IPS DF 6.9 (cell line): ENCODE measurements around the gene CEP131.
"Not testable (repeated sequence)": the region's sequence is repeated elsewhere in the genome, so short reads cannot be mapped to it uniquely, and the experiment has no call there.

Source experiments
- DNase-seq: peaks from one replicate; pipeline ENCODE4 v3.0.0-alpha.2; 2013; ENCODE audit warnings: low read depth, low spot score
- H3K27ac ChIP-seq: one replicate; pipeline ENCODE4 v1.5.1; 2013; ENCODE audit warnings: low read length, control low read depth
- H3K27me3 ChIP-seq: 2 replicates; pipeline ENCODE4 v1.6.1; 2013; ENCODE audit warnings: mild to moderate bottlenecking, low read length; ENCODE audit not compliant: control insufficient read depth, insufficient read depth
- H3K36me3 ChIP-seq: 2 replicates; pipeline ENCODE4 v1.6.1; 2013; ENCODE audit warnings: low read length; ENCODE audit not compliant: control insufficient read depth, insufficient read depth
- H3K4me1 ChIP-seq: 2 replicates; pipeline ENCODE4 v1.6.1; 2013; ENCODE audit warnings: low read length; ENCODE audit not compliant: control insufficient read depth, insufficient read depth
- H3K4me3 ChIP-seq: 2 replicates; pipeline ENCODE4 v1.5.1; 2013; ENCODE audit warnings: mild to moderate bottlenecking, low read length
- H3K9me3 ChIP-seq: 2 replicates; pipeline ENCODE4 v1.6.1; 2013; ENCODE audit warnings: low read length, inconsistent platforms; ENCODE audit not compliant: control insufficient read depth, insufficient read depth
- WGBS: extraction: QIAGEN DNeasy Blood & Tissue Kit; methylation state at CpG from one replicate; pipeline ENCODE4 v1.1.7; 2013; ENCODE audit warnings: mixed read lengths, missing lambda C conversion rate; ENCODE audit not compliant: insufficient read length, insufficient coverage; 5-methylcytosine and 5-hydroxymethylcytosine counted together

CEP131 gene

DNA sequence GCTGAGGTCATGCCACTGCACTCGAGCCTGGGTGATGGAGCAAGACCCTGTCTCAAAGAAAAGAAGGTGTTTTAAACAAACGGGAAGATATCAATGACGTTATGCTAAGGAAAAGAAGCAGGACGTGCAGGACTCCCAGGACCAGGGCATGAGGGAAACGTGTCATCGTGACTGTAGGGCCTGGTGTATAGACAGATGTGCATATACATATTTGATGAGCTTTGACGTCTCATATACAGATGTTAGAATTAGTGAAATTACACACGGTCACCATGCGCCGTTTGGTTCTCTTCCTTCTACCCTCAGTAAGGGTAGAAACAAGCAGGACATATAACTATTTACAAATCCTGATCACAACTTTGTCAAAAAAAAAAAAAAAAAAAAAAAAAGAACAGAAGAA is 75.1 kb downstream of the CEP131 start:
- Histone ChIP-seq H3K36me3 (no peaks in the 10 kb centered on the region), H3K4me1 (no peaks in the 10 kb centered on the region), H3K27me3 (no peaks in the 10 kb centered on the region), H3K9me3 (no peaks in the 10 kb centered on the region), H3K27ac (no peak overlapping the region), H3K4me3 (no peak overlapping the region)
- WGBS: no CpG with 5 or more reads among the region's 10 CpGs
- no peak for DNase-seq

DNA sequence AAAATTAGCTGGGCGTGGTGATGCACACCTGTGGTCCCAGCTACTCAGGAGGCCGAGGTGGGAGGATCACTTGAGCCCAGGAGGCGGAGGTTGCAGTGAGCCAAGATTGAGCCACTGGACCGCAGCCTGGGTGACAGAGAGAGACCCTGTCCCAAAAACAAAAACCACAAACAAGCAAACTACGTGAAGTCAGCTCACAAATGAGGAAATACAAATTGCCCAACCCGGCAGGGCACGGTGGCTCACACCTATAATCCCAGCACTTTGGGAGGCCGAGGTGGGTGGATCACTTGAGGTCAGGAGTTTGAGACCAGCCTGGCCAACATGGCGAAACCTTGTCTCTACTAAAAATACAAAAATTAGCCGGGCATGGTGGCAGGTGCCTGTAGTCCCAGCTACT is 76.6 kb downstream of the CEP131 start:
- no CpG with 5 or more reads among the region's 10 CpGs for WGBS
- not testable (repeated sequence) for H3K9me3 ChIP-seq, H3K36me3 ChIP-seq

DNA sequence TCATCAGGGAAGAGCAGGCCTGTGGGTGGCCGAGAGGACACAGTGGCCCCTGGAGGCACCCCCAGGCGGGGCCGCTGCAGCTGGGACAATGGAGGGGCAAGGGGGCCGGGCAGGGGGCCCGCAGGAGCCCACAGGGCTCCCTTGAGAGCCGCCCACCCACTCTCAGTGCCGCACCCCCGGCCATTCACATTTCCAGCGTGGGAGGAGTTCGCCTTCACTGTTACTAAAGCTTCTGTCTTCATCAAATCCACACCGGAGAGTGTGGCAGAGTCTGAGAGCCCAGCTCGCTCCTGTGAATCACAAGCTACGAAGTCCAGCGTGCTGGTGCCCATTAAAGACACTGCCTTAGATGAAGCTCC is 78.4 kb downstream of the CEP131 start:
- Histone ChIP-seq H3K4me1 (no peaks in the 10 kb centered on the region), H3K27ac (no peak overlapping the region), H3K9me3 (no peaks in the 10 kb centered on the region), H3K27me3 (no peaks in the 10 kb centered on the region), H3K36me3 (no peaks in the 10 kb centered on the region), H3K4me3 (no peak overlapping the region)
- no peak for DNase-seq
- WGBS: no CpG with 5 or more reads among the region's 14 CpGs

More for the DNA sequence above, 76.6 kb downstream of the CEP131 start:
- H3K27ac ChIP-seq, DNase-seq, H3K4me3 ChIP-seq, H3K4me1 ChIP-seq, H3K27me3 ChIP-seq: not testable (repeated sequence)

DNA sequence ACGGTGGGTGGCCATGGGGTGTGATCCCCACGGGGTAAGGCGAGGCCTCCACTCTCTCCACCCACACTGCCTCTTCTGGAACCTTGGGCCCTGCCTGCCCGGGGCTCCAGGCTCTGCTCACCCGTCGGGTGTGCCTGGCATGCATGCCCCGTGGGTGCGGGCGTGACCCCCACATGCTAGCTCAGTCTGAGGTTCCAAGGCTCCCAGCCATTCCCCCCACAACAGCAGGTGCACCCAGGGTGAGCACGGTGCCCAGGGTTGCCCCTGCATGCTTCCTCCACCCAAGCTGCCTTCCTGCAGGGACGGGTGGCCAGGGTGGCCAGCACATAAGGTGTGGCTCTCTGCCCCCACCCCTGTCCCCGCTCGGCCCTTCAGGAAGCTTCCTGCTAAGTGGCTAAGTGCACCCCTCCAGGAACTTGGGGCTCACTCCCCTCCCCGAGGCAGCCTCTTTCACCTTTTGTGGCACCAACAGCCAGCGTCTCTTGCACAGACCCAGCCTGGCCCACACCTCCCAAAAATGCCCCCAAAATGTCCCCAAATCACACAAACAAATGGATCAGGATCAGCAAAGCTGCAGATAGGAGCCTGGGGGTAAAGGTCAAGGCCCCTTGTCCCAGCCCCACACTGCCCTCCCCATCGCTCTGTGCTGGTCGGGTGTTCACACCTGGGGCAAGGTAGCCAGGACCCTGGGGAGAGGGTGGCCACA is 78.9 kb downstream of the CEP131 start:
- no peaks in the 10 kb centered on the region for H3K27me3 ChIP-seq
- WGBS: no CpG with 5 or more reads among the region's 17 CpGs
- no peak overlapping the region for H3K4me3 ChIP-seq
- H3K27ac ChIP-seq: no peak overlapping the region
- H3K36me3 ChIP-seq: no peaks in the 10 kb centered on the region
- no peaks in the 10 kb centered on the region for H3K9me3 ChIP-seq
- H3K4me1 ChIP-seq: 0 out of 2 replicates have a peak, but pooled peaks cover under 1% of the 10 kb centered on the region
- no peak for DNase-seq

DNA sequence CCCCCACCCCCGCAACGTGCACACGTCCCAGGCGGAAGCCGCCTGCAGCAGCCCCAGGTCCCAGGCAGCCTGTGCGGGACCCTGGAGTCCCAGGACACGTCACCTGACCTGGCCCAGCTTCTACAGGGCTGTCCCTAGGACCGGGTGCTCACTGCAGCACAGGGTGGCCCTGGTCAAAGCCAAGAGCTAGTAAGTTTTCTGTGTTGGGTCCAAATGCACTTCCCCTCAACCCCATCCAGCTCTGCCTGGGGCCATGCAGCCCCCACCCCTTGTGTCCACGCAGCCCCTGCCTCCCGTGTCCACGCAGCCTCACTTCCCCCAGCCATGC is 79.6 kb downstream of the CEP131 start:
- Histone ChIP-seq H3K9me3 (no peaks in the 10 kb centered on the region), H3K4me3 (no peak overlapping the region), H3K27ac (no peak overlapping the region), H3K36me3 (no peaks in the 10 kb centered on the region), H3K4me1 (0 out of 2 replicates have a peak, but pooled peaks cover 1% of the 10 kb centered on the region), H3K27me3 (no peaks in the 10 kb centered on the region)
- DNase-seq: no peak
- no CpG with 5 or more reads among the region's 11 CpGs for WGBS

DNA sequence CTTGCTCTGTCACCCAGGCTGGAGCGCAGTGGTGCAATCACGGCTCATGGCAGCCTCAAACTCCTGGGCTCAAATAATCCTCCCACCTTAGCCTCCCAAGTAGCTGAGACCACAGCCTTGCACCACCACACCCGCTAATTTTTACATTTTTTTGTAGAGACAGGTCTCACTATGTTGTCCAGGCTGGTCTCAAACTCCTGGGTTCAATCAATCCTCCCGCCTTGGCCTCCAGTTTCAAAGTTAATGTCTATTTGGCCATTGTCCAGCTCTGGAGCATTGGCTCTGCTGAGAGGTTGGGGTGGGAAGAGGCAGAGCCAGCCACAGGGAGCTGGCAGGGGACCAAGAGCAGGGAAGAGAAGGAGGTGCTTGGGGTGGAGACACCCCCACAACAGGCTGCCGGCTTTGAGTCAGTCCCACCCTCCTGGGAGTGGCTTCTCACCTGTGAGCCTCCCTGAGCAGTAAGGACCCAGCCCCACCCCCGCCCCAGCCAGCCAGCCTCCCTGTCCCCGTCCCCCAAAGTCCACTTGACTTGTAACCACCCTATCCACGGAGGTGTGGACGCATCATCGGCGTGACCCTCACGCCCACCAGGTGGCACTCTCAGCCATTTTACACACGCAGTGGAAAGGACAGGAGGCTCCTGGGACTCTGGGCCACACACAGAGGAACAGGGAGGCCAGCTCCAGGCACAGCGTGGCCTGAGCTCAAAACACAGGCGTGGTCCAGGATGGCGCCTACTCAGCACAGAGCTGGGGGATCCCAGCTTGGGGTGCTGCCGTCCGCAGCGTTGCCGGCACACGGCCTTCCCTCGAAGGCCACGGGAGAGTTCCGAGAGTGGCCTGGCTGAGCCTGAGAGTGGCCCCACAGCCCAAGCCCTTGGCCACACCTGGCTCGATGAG is 80.2 kb downstream of the CEP131 start:
- Histone ChIP-seq H3K4me1 (0 out of 2 replicates have a peak, but pooled peaks cover 1% of the 10 kb centered on the region), H3K4me3 (no peak overlapping the region), H3K36me3 (no peaks in the 10 kb centered on the region), H3K27ac (no peak overlapping the region), H3K27me3 (no peaks in the 10 kb centered on the region), H3K9me3 (no peaks in the 10 kb centered on the region)
- WGBS: no CpG with 5 or more reads among the region's 25 CpGs
- DNase-seq: no peak

DNA sequence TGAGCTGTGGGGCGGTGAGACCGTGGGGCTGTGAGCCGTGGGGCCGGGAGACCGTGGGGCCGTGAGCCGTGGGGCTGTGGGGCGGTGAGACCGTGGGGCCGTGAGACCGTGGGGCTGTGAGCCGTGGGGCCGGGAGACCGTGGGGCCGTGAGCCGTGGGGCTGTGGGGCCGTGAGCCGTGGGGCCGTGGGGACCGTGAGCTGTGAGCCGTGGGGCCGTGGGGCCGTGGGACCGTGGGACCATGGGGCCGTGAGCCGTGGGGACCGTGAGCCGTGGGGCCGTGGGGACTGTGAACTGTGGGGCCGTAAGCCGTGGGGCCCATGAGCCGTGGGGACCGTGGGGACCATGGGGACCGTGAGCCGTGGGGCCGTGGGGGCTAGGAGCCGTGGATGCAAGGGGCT is 82.1 kb downstream of the CEP131 start:
- Histone ChIP-seq H3K4me3 (no peak overlapping the region), H3K27me3 (no peaks in the 10 kb centered on the region), H3K9me3 (no peaks in the 10 kb centered on the region), H3K4me1 (0 out of 2 replicates have a peak, but pooled peaks cover 1% of the 10 kb centered on the region), H3K36me3 (no peaks in the 10 kb centered on the region), H3K27ac (no peak overlapping the region)
- no CpG with 5 or more reads among the region's 37 CpGs for WGBS
- DNase-seq: no peak

DNA sequence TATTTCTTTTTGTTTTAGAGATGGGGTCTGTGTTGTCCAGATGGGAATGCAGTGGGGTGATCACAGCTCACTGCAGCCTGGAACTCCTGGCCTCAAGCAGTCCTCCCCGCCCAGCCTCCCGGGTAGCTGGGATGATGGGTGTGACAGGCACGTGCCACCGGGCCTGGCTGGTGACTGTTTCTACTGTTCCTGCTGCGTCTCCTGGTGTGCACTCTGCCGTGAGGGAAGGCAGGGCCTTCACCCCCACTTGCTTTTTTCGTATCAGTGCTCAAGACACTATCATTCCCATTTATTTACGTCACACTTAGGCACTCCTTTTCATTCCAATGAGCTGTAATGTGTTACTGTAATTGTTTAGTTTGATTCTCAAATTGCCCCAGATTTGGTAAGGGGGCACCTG is 82.7 kb downstream of the CEP131 start:
- DNase-seq: no peak
- Histone ChIP-seq H3K27me3 (no peaks in the 10 kb centered on the region), H3K4me1 (0 out of 2 replicates have a peak, but pooled peaks cover 1% of the 10 kb centered on the region), H3K36me3 (no peaks in the 10 kb centered on the region), H3K4me3 (no peak overlapping the region), H3K9me3 (no peaks in the 10 kb centered on the region), H3K27ac (no peak overlapping the region)
- WGBS: no CpG with 5 or more reads among the region's 8 CpGs
